HFFc6 (cell line): ENCODE results near the gene XIRP1. TPM values are rescaled to one million over a fixed set of nuclear protein-coding genes. Genes with fewer than 3 reads are reported as not detected.

Experiments
- DNase-seq: peaks from one replicate; pipeline ENCODE4 v3.0.0-alpha.2; 2018
- H3K27ac Mint-ChIP-seq: 2 replicates; pipeline ENCODE4 v1.8.0; 2020; ENCODE audit warnings: mild to moderate bottlenecking, mixed read lengths
- H3K27me3 Mint-ChIP-seq: 2 replicates; pipeline ENCODE4 v1.8.0; 2021; ENCODE audit warnings: mild to moderate bottlenecking, moderate library complexity, mixed read lengths; ENCODE audit not compliant: insufficient read depth
- H3K36me3 Mint-ChIP-seq: 2 replicates; pipeline ENCODE4 v1.8.0; 2021; ENCODE audit warnings: low read depth, mixed read lengths
- H3K4me1 Mint-ChIP-seq: 2 replicates; pipeline ENCODE4 v1.8.0; 2020; ENCODE audit warnings: low read depth, mixed read lengths
- H3K4me3 Mint-ChIP-seq: 2 replicates; pipeline ENCODE4 v1.8.0; 2020; ENCODE audit warnings: mild to moderate bottlenecking, moderate library complexity, mixed read lengths
- H3K9me3 Mint-ChIP-seq: 2 replicates; pipeline ENCODE4 v1.8.0; 2020; ENCODE audit warnings: mild to moderate bottlenecking, mixed read lengths
- CTCF ChIP-seq: fragments of 200-600 bp; sonication (generic); IDR thresholded peaks from 2 replicates; pipeline ENCODE4 v1.5.0; 2021; ENCODE audit warnings: antibody characterized with exemption, mild to moderate bottlenecking
- total RNA-seq, 6 experiments: library from RNA; stranded (reverse); fragmentation: NEBNext Ultra II Directional; extraction: Animal tissue kit (Norgen Biotek cat#: 25700); gene quantifications; 2 replicates in 1 of 6; 3 replicates in 5 of 6; pipeline ENCODE4 v1.2.3, GENCODE V29; 2021

XIRP1 gene
- total RNA-seq, 6 experiments from 2014 or later = not detected

GRCh38 chr3:39142067-39142466, 50.3 kb downstream of the XIRP1 start:
- Mint-ChIP-seq H3K27me3 (peaks cover 7% of the 10 kb centered on the region), H3K4me1 (peaks cover 63% of the 10 kb centered on the region), H3K27ac (no peak overlapping the region), H3K36me3 (peaks cover 25% of the 10 kb centered on the region), H3K4me3 (no peak overlapping the region), H3K9me3 (no peaks in the 10 kb centered on the region)
- no peak for DNase-seq
- TF ChIP-seq CTCF = no peak

- Mint-ChIP-seq H3K9me3 (no peaks in the 10 kb centered on the region), H3K27ac (peak overlapping the region; percentile 46), H3K36me3 (peaks cover 25% of the 10 kb centered on the region), H3K4me1 (peaks cover 56% of the 10 kb centered on the region), H3K27me3 (peaks cover 7% of the 10 kb centered on the region), H3K4me3 (0 out of 2 replicates have a peak overlapping the region, but pooled peaks have one; percentile 22)
- TF ChIP-seq CTCF = no peak
- peak; percentile 40 for DNase-seq
These were observed 51.0 kb downstream of the XIRP1 start for GRCh38 chr3:39141171-39141995.

- DNase-seq = no peak
- H3K27ac Mint-ChIP-seq = peak overlapping the region; percentile 46; the same call in 1 of the 2 replicates
- no peak overlapping the region; the same call in 1 of the 2 replicates for H3K4me3 Mint-ChIP-seq
- no peak for TF ChIP-seq CTCF
- H3K27me3 Mint-ChIP-seq = peaks cover 4% of the 10 kb centered on the region
- peaks cover 19% of the 10 kb centered on the region for H3K36me3 Mint-ChIP-seq
- H3K9me3 Mint-ChIP-seq = no peaks in the 10 kb centered on the region
- H3K4me1 Mint-ChIP-seq = peaks cover 48% of the 10 kb centered on the region
These were observed 51.9 kb downstream of the XIRP1 start for GRCh38 chr3:39140341-39140971.

GRCh38 chr3:39139442-39139841, 53.0 kb downstream of the XIRP1 start:
- H3K4me1 Mint-ChIP-seq = peaks cover 44% of the 10 kb centered on the region
- TF ChIP-seq CTCF = no peak

GRCh38 chr3:39138804-39139415, 53.5 kb downstream of the XIRP1 start:
- Mint-ChIP-seq H3K27me3 (peaks cover 4% of the 10 kb centered on the region), H3K27ac (peak overlapping the region; percentile 40), H3K4me3 (no peak overlapping the region), H3K9me3 (no peaks in the 10 kb centered on the region), H3K36me3 (peaks cover 13% of the 10 kb centered on the region), H3K4me1 (peaks cover 41% of the 10 kb centered on the region)
- no peak for TF ChIP-seq CTCF
- DNase-seq = no peak

More at GRCh38 chr3:39139442-39139841, 53.0 kb downstream of the XIRP1 start:
- DNase-seq = no peak
- Mint-ChIP-seq H3K9me3 (no peaks in the 10 kb centered on the region), H3K4me3 (no peak overlapping the region), H3K36me3 (peaks cover 15% of the 10 kb centered on the region), H3K27me3 (peaks cover 4% of the 10 kb centered on the region), H3K27ac (no peak overlapping the region)
